GM12878 (cell line): ENCODE data around the gene HIVEP3. TPM values are rescaled to one million over a fixed set of nuclear protein-coding genes. Genes with fewer than 3 reads are reported as not detected.

Source experiments
- ATAC-seq: fragments of 200-7000 bp; cut with Tn5 transposase; 3 replicates; pipeline ENCODE4 v1.9.1; 2020; ENCODE audit warnings: mild to moderate bottlenecking, moderate library complexity
- BruUV-seq: library from RNA; stranded (reverse); fragments of 400-500 nt; replicated peaks from 2 replicates; lab custom pipeline; 2021; lab: Mats Ljungman, UMichigan
- CTCF ChIA-PET: fragments of 300-600 bp; sonication (Branson Sonifier 250); formaldehyde crosslinking; extraction: SDS; loops from one replicate; lab custom pipeline; 2021; ENCODE audit warnings: inconsistent platforms; lab: Yijun Ruan, JAX
- POLR2A ChIA-PET: fragments of 350-600 bp; formaldehyde crosslinking; extraction: SDS; loops from one replicate; lab custom pipeline; 2021; ENCODE audit warnings: inconsistent platforms; lab: Charles Lee
- RAD21 ChIA-PET: fragments of 300-600 bp; sonication (Branson Sonifier 250); formaldehyde crosslinking; loops from one replicate; lab custom pipeline; 2023; ENCODE audit warnings: antibody characterized with exemption; ENCODE audit not compliant: unreplicated experiment; lab: Charles Lee
- SMC1A ChIA-PET: fragments of 300-600 bp; sonication (Branson Sonifier 250); formaldehyde crosslinking; loops from one replicate; lab custom pipeline; 2023; ENCODE audit not compliant: unreplicated experiment, uncharacterized antibody; lab: Charles Lee
- DNase-seq: peaks from one replicate; pipeline ENCODE4 v3.0.0-alpha.2; 2011; ENCODE audit warnings: low read depth, low spot score
- FAIRE-seq: peaks from 3 replicates; lab custom pipeline; 2011; peaks lifted over from hg19 to GRCh38; lab: Jason Lieb, UNC
- H2AFZ ChIP-seq: 2 replicates; pipeline ENCODE4 v1.6.0; 2011; ENCODE audit warnings: low read depth, low read length, control low read depth; ENCODE audit not compliant: control insufficient read depth
- H3K27ac ChIP-seq: 2 replicates; pipeline ENCODE4 v1.5.1; 2011; ENCODE audit warnings: control low read depth; ENCODE audit not compliant: control insufficient read depth, insufficient read depth
- H3K27me3 ChIP-seq, 2 experiments: replicated peaks in 1 of 2; 2 replicates each; pipeline versions ENCODE4 v1.6.0 to v1.6.1; 2011; ENCODE audit warnings: low read length in 1 of 2; ENCODE audit not compliant: control insufficient read depth in 2 of 2, insufficient read depth in 2 of 2
- H3K36me3 ChIP-seq, 2 experiments: 2 replicates each; pipeline ENCODE4 v1.5.1; 2011; ENCODE audit warnings: low read length in 1 of 2; ENCODE audit not compliant: control insufficient read depth in 2 of 2, insufficient read depth in 2 of 2
- H3K4me1 ChIP-seq: 2 replicates; pipeline ENCODE4 v1.6.1; 2011; ENCODE audit warnings: mild to moderate bottlenecking, low read length, moderate library complexity, mixed read lengths; ENCODE audit not compliant: control insufficient read depth, insufficient read depth
- H3K4me2 ChIP-seq: 2 replicates; pipeline ENCODE4 v1.6.0; 2011; ENCODE audit warnings: control low read depth; ENCODE audit not compliant: control insufficient read depth, insufficient read depth
- H3K4me3 ChIP-seq: fragments of 200-600 bp; sonication (generic); 2 replicates; pipeline ENCODE4 v1.5.1; 2016
- H3K79me2 ChIP-seq: 2 replicates; pipeline ENCODE4 v1.6.0; 2011; ENCODE audit warnings: low read length; ENCODE audit not compliant: control insufficient read depth, insufficient read depth
- H3K9ac ChIP-seq: 2 replicates; pipeline ENCODE4 v1.8.0; 2011; ENCODE audit warnings: low read length, control low read depth, mixed read lengths; ENCODE audit not compliant: control insufficient read depth, insufficient read depth
- H3K9me3 ChIP-seq: replicated peaks from 3 replicates; pipeline ENCODE4 v1.5.1; 2011; ENCODE audit warnings: mild to moderate bottlenecking, low read length; ENCODE audit not compliant: control insufficient read depth, insufficient read depth
- H4K20me1 ChIP-seq: 2 replicates; pipeline ENCODE4 v1.6.0; 2011; ENCODE audit not compliant: control insufficient read depth, insufficient read depth
- ATF7 ChIP-seq: fragments of 450-650 bp; IDR thresholded peaks from 2 replicates; pipeline ENCODE4 v1.6.1; 2016; ENCODE audit warnings: low read depth, mild to moderate bottlenecking
- CHD2 ChIP-seq: IDR thresholded peaks from 2 replicates; pipeline ENCODE4 v1.6.1; 2011; ENCODE audit warnings: low read depth, low read length, improper control_type of control experiment, borderline replicate concordance
- CREB1 ChIP-seq: IDR thresholded peaks from 2 replicates; pipeline ENCODE4 v1.6.1; 2012; ENCODE audit warnings: low read depth, mild to moderate bottlenecking, inconsistent platforms
- DPF2 ChIP-seq: fragments of 450-650 bp; IDR thresholded peaks from 2 replicates; pipeline ENCODE4 v1.6.1; 2017; ENCODE audit warnings: mild to moderate bottlenecking
- NBN ChIP-seq: fragments of 450-650 bp; IDR thresholded peaks from 2 replicates; pipeline ENCODE4 v1.6.1; 2016
- SRF ChIP-seq, 2 experiments: IDR thresholded peaks; 2 replicates each; pipeline ENCODE4 v1.6.1; 2011; ENCODE audit warnings: low read depth in 2 of 2, low read length in 2 of 2, mild to moderate bottlenecking in 1 of 2, moderate library complexity in 1 of 2
- STAT1 ChIP-seq: fragments of 450-650 bp; conservative IDR thresholded peaks from 2 replicates; pipeline ENCODE4 v1.6.1; 2014; ENCODE audit warnings: antibody characterized with exemption, mild to moderate bottlenecking
- USF1 ChIP-seq: IDR thresholded peaks from 2 replicates; pipeline ENCODE4 v1.6.1; 2011; ENCODE audit warnings: borderline replicate concordance, low read depth, mild to moderate bottlenecking, moderate library complexity, mixed read lengths, low read length; ENCODE audit not compliant: insufficient read depth; ENCODE audit errors: extremely low read length
- YBX1 ChIP-seq: fragments of 450-650 bp; IDR thresholded peaks from 2 replicates; pipeline ENCODE4 v1.6.1; 2016; ENCODE audit warnings: antibody characterized with exemption
- WGBS: methylation state at CpG from one replicate; pipeline ENCODE4 v1.1.6; 2016; ENCODE audit warnings: low lambda C conversion rate; ENCODE audit not compliant: insufficient replicate concordance, insufficient coverage; ENCODE audit errors: missing lambda C conversion rate; 5-methylcytosine and 5-hydroxymethylcytosine counted together
- in situ Hi-C: fragments of 300-500 bp; cut with MboI; formaldehyde crosslinking; loops from 9 replicates; pipeline ENCODE4 v1.14.3; 2018; ENCODE audit warnings: mixed read lengths
- intact Hi-C: fragments of 100-400 bp; cut with micrococcal nuclease; formaldehyde crosslinking; loops from one replicate; pipeline ENCODE4 v1.14.2; 2022; ENCODE audit not compliant: unreplicated experiment
- polyA plus RNA-seq, 11 experiments: library from polyadenylated mRNA; depleted of rRNA in 4 of 11; unstranded in 6 of 11; stranded (reverse) in 5 of 11; fragments of >200 nt; fragmentation: Nextera tagmentation in 4 of 11; fragmentation: Illumina TruSeq in 1 of 11; extraction: Ambion mirVana in 4 of 11; extraction: Trizol in 1 of 11; gene quantifications; 1 replicate in 1 of 11; 2 replicates in 10 of 11; pipeline versions ENCODE4 v1.2.1 to v1.2.3, GENCODE V29; 2011 to 2016; ENCODE audit warnings: inconsistent platforms in 2 of 11, missing spikeins in 2 of 11, low read depth in 1 of 11
- total RNA-seq, 4 experiments: library from RNA; depleted of rRNA in 3 of 4; stranded (reverse); fragments of >200 nt in 3 of 4; fragmentation: Illumina TruSeq in 1 of 4; extraction: Trizol in 1 of 4; gene quantifications; 2 replicates each; pipeline versions ENCODE4 v1.2.1 to v1.2.3, GENCODE V29; 2013 to 2021
- TF ChIP-seq, protein P1 (sequence below): fragments of 450-650 bp; IDR thresholded peaks from 2 replicates; pipeline ENCODE4 v1.6.1; 2017; ENCODE audit warnings: mild to moderate bottlenecking

HIVEP3 gene
- total and polyA plus RNA-seq, 10 of the 15 experiments (the other 5 are each of a cell fraction or from before 2014, with no cell fraction given) = 1.8 to 13.6 (median 3.8) TPM

- TF ChIP-seq DPF2 (no peak), STAT1 (no peak), NBN (no peak), SRF (IDR thresholded peaks at IDR 0.05; ENCODE audit: low read depth in 2 of 2, low read length in 2 of 2) (no peak)
Measured at GRCh38 chr1:41524676-41525675, 393.7 kb downstream of the HIVEP3 start (continued).

DNA sequence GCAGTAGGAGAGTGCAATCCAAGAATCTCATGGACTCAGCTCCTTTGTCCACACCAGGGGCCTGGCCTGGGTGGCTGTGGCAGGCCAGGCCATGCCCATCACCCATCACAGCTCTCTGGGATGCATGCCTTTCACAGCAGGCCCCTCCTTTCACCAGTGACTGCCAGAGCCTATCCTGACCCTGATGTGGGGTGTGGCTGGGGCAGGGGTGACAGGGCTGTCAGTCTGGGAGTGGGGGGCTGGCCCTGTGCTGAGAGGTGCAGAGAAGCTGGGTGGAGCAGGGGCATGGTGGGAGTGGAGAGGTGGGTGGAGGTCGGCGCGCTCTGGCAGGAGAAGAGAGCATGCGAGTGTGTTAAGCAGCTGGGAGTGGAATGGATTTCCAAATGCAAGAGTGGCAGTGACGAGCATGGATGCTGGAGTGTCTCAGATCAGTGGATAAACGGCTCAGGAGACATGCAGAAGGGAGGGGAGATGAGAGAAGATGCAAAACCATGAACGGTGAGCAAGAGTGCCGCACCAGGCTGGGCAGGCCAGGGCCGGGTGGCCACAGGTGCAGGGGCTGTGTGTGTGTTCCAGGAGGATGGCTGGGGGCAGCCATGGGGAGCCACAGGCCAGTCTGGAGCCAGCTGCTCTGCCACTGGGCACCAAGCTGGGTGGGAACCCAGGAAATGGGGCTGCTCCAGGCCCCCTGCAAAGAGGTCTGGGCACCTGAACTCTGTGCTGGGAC lies 394.6 kb downstream of the HIVEP3 start:
- Histone ChIP-seq H3K9ac (no peak overlapping the region), H3K27me3 (no peaks in the 10 kb centered on the region), H2AFZ (no peak overlapping the region), H3K27ac (no peak overlapping the region), H3K9me3 (no peaks in the 10 kb centered on the region; the same call in 2 of the 3 replicates), H3K4me3 (no peak overlapping the region), H4K20me1 (no peaks in the 10 kb centered on the region), H3K79me2 (no peaks in the 10 kb centered on the region), H3K4me1 (no peaks in the 10 kb centered on the region), H3K36me3 (no peaks in the 10 kb centered on the region; a peak in 2 of 4 replicates), H3K4me2 (no peak overlapping the region)
- DNase-seq = no peak
- FAIRE-seq = no peak
- POLR2A ChIA-PET = no interaction called here
- CTCF ChIA-PET = interaction anchor here (1.2 to 1.9 kb wide), 2 partner anchors 8 to 10 kb away, joined by 4 read pairs; no protein-coding TSS in a partner anchor
- no peak for TF ChIP-seq CREB1
- TF ChIP-seq, protein P1, sequence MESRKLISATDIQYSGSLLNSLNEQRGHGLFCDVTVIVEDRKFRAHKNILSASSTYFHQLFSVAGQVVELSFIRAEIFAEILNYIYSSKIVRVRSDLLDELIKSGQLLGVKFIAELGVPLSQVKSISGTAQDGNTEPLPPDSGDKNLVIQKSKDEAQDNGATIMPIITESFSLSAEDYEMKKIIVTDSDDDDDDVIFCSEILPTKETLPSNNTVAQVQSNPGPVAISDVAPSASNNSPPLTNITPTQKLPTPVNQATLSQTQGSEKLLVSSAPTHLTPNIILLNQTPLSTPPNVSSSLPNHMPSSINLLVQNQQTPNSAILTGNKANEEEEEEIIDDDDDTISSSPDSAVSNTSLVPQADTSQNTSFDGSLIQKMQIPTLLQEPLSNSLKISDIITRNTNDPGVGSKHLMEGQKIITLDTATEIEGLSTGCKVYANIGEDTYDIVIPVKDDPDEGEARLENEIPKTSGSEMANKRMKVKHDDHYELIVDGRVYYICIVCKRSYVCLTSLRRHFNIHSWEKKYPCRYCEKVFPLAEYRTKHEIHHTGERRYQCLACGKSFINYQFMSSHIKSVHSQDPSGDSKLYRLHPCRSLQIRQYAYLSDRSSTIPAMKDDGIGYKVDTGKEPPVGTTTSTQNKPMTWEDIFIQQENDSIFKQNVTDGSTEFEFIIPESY = no peak
- TF ChIP-seq CHD2 = no peak
- TF ChIP-seq USF1 = no peak
- no peak for TF ChIP-seq YBX1
- no peak for TF ChIP-seq ATF7
- no peak for ATAC-seq
- SMC1A ChIA-PET = no interaction called here
- RAD21 ChIA-PET = no interaction called here
- intact Hi-C loops = no loop called here
- no TSS peak for BruUV-seq
- WGBS = 72% methylated on average over 9 of the region's 9 CpGs
- in situ Hi-C loops = no loop called here
